K562 (cell line): ENCODE data around the gene AIF1. TPM values are rescaled to one million over a fixed set of nuclear protein-coding genes. Genes with fewer than 3 reads are reported as not detected.

ENCODE experiments used
- AFF4 ChIP-seq: sonication (generic); formaldehyde crosslinking; IDR thresholded peaks from 2 replicates; pipeline ENCODE4 v1.8.0; 2023; ENCODE audit warnings: mild to moderate bottlenecking, missing genetic modification reagents
- CHD1 ChIP-seq: fragments of 200-600 bp; sonication (generic); IDR thresholded peaks from one replicate; pipeline ENCODE4 v1.6.1; 2012; ENCODE audit warnings: mild to moderate bottlenecking, moderate library complexity, low read length, inconsistent platforms
- EHMT2 ChIP-seq: fragments of 450-650 bp; IDR thresholded peaks from 2 replicates; pipeline ENCODE4 v1.6.1; 2018; ENCODE audit warnings: antibody characterized with exemption
- HMG20B ChIP-seq: fragments of 250-450 bp; sonication (Bioruptor Pico); IDR thresholded peaks from 2 replicates; pipeline ENCODE4 v1.5.0; 2021; ENCODE audit warnings: mild to moderate bottlenecking
- KLF1 ChIP-seq: fragments of 450-650 bp; IDR thresholded peaks from 2 replicates; pipeline ENCODE4 v1.6.1; 2016; ENCODE audit warnings: missing genetic modification characterization, missing compliant biosample characterization
- MAFK ChIP-seq: IDR thresholded peaks from 2 replicates; pipeline ENCODE4 v1.6.1; 2011; ENCODE audit warnings: low read length, improper control_type of control experiment
- NFATC3 ChIP-seq: fragments of 450-650 bp; IDR thresholded peaks from 2 replicates; pipeline ENCODE4 v1.6.1; 2017; ENCODE audit warnings: mild to moderate bottlenecking
- POLR2AphosphoS2 ChIP-seq: IDR thresholded peaks from 2 replicates; pipeline ENCODE4 v1.6.1; 2012; ENCODE audit warnings: low read length, improper control_type of control experiment
- SMARCA4 ChIP-seq: fragments of 450-650 bp; IDR thresholded peaks from 2 replicates; pipeline ENCODE4 v1.6.1; 2016
- SOX6 ChIP-seq: fragments of 450-650 bp; IDR thresholded peaks from 2 replicates; pipeline ENCODE4 v1.6.1; 2014; ENCODE audit warnings: mild to moderate bottlenecking
- SUPT5H ChIP-seq: fragments of 450-650 bp; IDR thresholded peaks from 2 replicates; pipeline ENCODE4 v1.6.1; 2016
- ZFPM2 ChIP-seq: fragments of 250-450 bp; sonication (Bioruptor Pico); IDR thresholded peaks from 2 replicates; pipeline ENCODE4 v1.5.1; 2022; ENCODE audit warnings: mild to moderate bottlenecking
- polyA plus RNA-seq, 8 experiments: library from polyadenylated mRNA; depleted of rRNA in 4 of 8; stranded (reverse) in 5 of 8; unstranded in 3 of 8; fragments of >200 nt; fragmentation: Nextera tagmentation in 2 of 8; fragmentation: Illumina TruSeq in 1 of 8; extraction: Ambion mirVana in 2 of 8; extraction: Trizol in 1 of 8; gene quantifications; 2 replicates each; pipeline versions ENCODE4 v1.2.1 to v1.2.3, GENCODE V29; 2011 to 2014; ENCODE audit warnings: inconsistent platforms in 1 of 8, missing spikeins in 1 of 8
- total RNA-seq, 7 experiments: library from RNA; depleted of rRNA in 6 of 7; stranded (reverse); fragments of >200 nt in 6 of 7; fragmentation: Illumina TruSeq in 2 of 7; extraction: Trizol in 2 of 7; gene quantifications; 2 replicates each; pipeline versions ENCODE4 v1.2.1 to v1.2.3, GENCODE V29; 2011 to 2021; ENCODE audit warnings: low replicate concordance in 1 of 7
- TF ChIP-seq, protein P1 (sequence below): fragments of 250-450 bp; sonication (Bioruptor Pico); IDR thresholded peaks from 2 replicates; pipeline ENCODE4 v1.5.0; 2021; ENCODE audit warnings: mild to moderate bottlenecking, borderline replicate concordance
- TF ChIP-seq, protein P2 (sequence below): fragments of 450-650 bp; conservative IDR thresholded peaks from 2 replicates; pipeline ENCODE4 v1.6.1; 2016; ENCODE audit warnings: missing genetic modification characterization, low read depth, mild to moderate bottlenecking, control low read depth, missing compliant biosample characterization

AIF1 gene
- total and polyA plus RNA-seq, 9 of the 15 experiments (the other 6 are each of a cell fraction or from before 2014, with no cell fraction given) = 9.4 to 33.4 (median 19.4) TPM

GRCh38 chr6:31655349-31656237 lies 40.6 kb downstream of the AIF1 start, which contains the start of gene APOM (continued):
- TF ChIP-seq AFF4 (CRISPR knock-in tag) (no peak), HMG20B (0 out of 2 replicates have a peak, but pooled peaks have one; percentile 70), SUPT5H (peak; percentile 44; the same call in 1 of the 2 replicates), KLF1 (tag) (no peak), SMARCA4 (no peak), NFATC3 (no peak), MAFK (no peak), CHD1 (no peak), EHMT2 (peak; percentile 55; the same call in 1 of the 2 replicates), POLR2AphosphoS2 (0 out of 2 replicates have a peak, but pooled peaks have one; percentile 16), SOX6 (no peak), ZFPM2 (CRISPR knock-in tag) (no peak)
- TF ChIP-seq, protein P1, sequence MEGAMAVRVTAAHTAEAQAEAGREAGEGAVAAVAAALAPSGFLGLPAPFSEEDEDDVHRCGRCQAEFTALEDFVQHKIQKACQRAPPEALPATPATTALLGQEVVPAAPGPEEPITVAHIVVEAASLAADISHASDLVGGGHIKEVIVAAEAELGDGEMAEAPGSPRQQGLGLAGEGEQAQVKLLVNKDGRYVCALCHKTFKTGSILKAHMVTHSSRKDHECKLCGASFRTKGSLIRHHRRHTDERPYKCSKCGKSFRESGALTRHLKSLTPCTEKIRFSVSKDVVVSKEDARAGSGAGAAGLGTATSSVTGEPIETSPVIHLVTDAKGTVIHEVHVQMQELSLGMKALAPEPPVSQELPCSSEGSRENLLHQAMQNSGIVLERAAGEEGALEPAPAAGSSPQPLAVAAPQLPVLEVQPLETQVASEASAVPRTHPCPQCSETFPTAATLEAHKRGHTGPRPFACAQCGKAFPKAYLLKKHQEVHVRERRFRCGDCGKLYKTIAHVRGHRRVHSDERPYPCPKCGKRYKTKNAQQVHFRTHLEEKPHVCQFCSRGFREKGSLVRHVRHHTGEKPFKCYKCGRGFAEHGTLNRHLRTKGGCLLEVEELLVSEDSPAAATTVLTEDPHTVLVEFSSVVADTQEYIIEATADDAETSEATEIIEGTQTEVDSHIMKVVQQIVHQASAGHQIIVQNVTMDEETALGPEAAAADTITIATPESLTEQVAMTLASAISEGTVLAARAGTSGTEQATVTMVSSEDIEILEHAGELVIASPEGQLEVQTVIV (CRISPR knock-in tag) = no peak
- TF ChIP-seq, protein P2, sequence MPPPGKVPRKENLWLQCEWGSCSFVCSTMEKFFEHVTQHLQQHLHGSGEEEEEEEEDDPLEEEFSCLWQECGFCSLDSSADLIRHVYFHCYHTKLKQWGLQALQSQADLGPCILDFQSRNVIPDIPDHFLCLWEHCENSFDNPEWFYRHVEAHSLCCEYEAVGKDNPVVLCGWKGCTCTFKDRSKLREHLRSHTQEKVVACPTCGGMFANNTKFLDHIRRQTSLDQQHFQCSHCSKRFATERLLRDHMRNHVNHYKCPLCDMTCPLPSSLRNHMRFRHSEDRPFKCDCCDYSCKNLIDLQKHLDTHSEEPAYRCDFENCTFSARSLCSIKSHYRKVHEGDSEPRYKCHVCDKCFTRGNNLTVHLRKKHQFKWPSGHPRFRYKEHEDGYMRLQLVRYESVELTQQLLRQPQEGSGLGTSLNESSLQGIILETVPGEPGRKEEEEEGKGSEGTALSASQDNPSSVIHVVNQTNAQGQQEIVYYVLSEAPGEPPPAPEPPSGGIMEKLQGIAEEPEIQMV (tag) = no peak
